RWPE1 (cell line): ENCODE data around the gene CALCOCO1.
"Not testable (repeated sequence)": the region's sequence is repeated elsewhere in the genome, so short reads cannot be mapped to it uniquely, and the experiment has no call there.

Experiments
- CTCF ChIA-PET: fragments of 350-600 bp; sonication (Branson Sonifier 250); formaldehyde crosslinking; extraction: SDS; loops from one replicate; lab custom pipeline; 2021; lab: Yijun Ruan, JAX
- POLR2A ChIA-PET: fragments of 400-600 bp; formaldehyde crosslinking; extraction: SDS; loops from one replicate; lab custom pipeline; 2020; ENCODE audit warnings: antibody characterized with exemption; ENCODE audit not compliant: low non-redundant PET; lab: Yijun Ruan, JAX
- DNase-seq: peaks from one replicate; pipeline ENCODE4 v3.0.0; 2012; ENCODE audit warnings: low spot score
- H3K27ac ChIP-seq: fragments of 450-650 bp; 2 replicates; pipeline ENCODE4 v1.5.1; 2017
- TF ChIP-seq, protein P1 (sequence below): fragments of 450-650 bp; conservative IDR thresholded peaks from 2 replicates; pipeline ENCODE4 v1.5.1; 2017; ENCODE audit warnings: low read depth, mild to moderate bottlenecking

Gene CALCOCO1

DNA sequence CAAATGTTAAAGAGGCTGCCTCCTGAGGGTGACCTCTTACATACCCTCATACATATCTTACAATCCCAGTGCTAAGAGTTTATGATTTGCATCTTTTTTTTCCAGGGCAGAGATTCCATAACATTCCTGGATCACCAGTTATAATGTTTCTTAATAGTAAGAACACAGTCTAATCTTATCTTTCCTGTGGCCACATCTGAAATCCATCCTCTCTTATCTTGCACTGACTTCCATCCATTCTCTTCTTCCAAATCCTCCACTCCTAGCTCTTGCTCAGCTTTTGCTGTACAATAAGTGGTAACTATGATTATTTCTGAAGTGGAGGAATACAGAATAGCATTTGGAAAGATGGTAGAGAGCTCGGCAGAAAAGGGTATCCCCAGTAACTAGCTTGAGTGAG is 6.3 kb downstream of the CALCOCO1 start:
- TF ChIP-seq, protein P1, sequence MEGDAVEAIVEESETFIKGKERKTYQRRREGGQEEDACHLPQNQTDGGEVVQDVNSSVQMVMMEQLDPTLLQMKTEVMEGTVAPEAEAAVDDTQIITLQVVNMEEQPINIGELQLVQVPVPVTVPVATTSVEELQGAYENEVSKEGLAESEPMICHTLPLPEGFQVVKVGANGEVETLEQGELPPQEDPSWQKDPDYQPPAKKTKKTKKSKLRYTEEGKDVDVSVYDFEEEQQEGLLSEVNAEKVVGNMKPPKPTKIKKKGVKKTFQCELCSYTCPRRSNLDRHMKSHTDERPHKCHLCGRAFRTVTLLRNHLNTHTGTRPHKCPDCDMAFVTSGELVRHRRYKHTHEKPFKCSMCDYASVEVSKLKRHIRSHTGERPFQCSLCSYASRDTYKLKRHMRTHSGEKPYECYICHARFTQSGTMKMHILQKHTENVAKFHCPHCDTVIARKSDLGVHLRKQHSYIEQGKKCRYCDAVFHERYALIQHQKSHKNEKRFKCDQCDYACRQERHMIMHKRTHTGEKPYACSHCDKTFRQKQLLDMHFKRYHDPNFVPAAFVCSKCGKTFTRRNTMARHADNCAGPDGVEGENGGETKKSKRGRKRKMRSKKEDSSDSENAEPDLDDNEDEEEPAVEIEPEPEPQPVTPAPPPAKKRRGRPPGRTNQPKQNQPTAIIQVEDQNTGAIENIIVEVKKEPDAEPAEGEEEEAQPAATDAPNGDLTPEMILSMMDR = no peak
- no peak for DNase-seq
- no peak overlapping the region for H3K27ac ChIP-seq
- ChIA-PET CTCF (interaction anchor here (0.6 to 0.8 kb wide), 3 partner anchors 21 to 44 kb away, joined by 3 to 5 read pairs (median 3); no protein-coding TSS in a partner anchor), POLR2A (no interaction called here)

GRCh38 chr12:53719649-53720048 is 7.6 kb downstream of the CALCOCO1 start:
- ChIA-PET POLR2A (no interaction called here), CTCF (interaction anchor here (1.6 kb wide), 1 partner anchor 27 kb away, joined by 3 read pairs; no protein-coding TSS in a partner anchor)
- no peak for DNase-seq
- TF ChIP-seq, protein P1 = no peak
- no peak overlapping the region for H3K27ac ChIP-seq

- H3K27ac ChIP-seq, POLR2A ChIA-PET, DNase-seq: not testable (repeated sequence)
- CTCF ChIA-PET = interaction anchor here (0.6 to 2.5 kb wide), 4 partner anchors 16 to 28 kb away, joined by 3 to 9 read pairs (median 4); no protein-coding TSS in a partner anchor
Observed at GRCh38 chr12:53718567-53718966, 8.7 kb downstream of the CALCOCO1 start.

GRCh38 chr12:53717319-53717718 is 9.9 kb downstream of the CALCOCO1 start:
- TF ChIP-seq, protein P1 = no peak
- DNase-seq = no peak
- H3K27ac ChIP-seq = no peak overlapping the region
- ChIA-PET CTCF (interaction anchor here (2.5 kb wide), 1 partner anchor 15 kb away, joined by 9 read pairs; no protein-coding TSS in a partner anchor), POLR2A (no interaction called here)

DNA sequence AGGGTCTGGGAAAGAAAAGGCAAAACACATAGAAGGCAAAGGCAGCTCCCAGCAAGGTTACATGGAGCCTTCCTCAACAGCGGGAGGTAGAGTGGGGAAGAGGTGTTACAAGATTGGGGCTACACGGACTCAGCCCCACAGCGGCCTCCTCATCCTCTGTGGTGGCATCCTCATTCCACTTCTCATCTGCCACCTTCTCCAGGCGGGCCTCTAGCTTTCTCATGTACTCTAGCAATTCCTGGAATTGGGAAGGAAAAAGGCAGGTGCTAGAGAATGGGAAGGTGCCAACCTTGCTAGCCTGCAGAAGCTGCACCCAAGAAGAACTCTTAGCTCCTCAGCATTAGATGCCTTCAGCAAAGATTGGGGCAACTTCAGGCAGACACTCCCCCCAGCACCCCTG is 13.2 kb downstream of the CALCOCO1 start:
- ChIA-PET POLR2A (no interaction called here), CTCF (interaction anchor here (0.6 to 2.7 kb wide), 5 partner anchors 12 to 487 kb away, joined by 3 to 15 read pairs (median 5); no protein-coding TSS in a partner anchor)
- DNase-seq = no peak
- TF ChIP-seq, protein P1 = no peak
- no peak overlapping the region for H3K27ac ChIP-seq

- ChIA-PET CTCF (interaction anchor here (0.6 to 2.7 kb wide), 5 partner anchors 11 to 488 kb away, joined by 3 to 15 read pairs (median 5); no protein-coding TSS in a partner anchor), POLR2A (no interaction called here)
- DNase-seq = no peak
- TF ChIP-seq, protein P1 = no peak
- H3K27ac ChIP-seq = no peak overlapping the region
Observed at GRCh38 chr12:53713516-53713915, 13.7 kb downstream of the CALCOCO1 start.

- H3K27ac ChIP-seq = 0 out of 2 replicates have a peak overlapping the region, but pooled peaks have one; percentile 1
- POLR2A ChIA-PET = no interaction called here
- CTCF ChIA-PET = no interaction called here
- DNase-seq = no peak
- TF ChIP-seq, protein P1 = no peak
Observed at GRCh38 chr12:53712059-53712643, 15.1 kb downstream of the CALCOCO1 start.
